D721Med (cell line): ENCODE measurements around the gene LGALS13.
"Not testable (repeated sequence)": the region's sequence is repeated elsewhere in the genome, so short reads cannot be mapped to it uniquely, and the experiment has no call there.

ENCODE experiments used
- DNase-seq: peaks from one replicate; pipeline ENCODE4 v3.0.0; 2011; ENCODE audit warnings: low spot score; ENCODE audit not compliant: insufficient read length
- FAIRE-seq: peaks from 2 replicates; lab custom pipeline; 2011; peaks lifted over from hg19 to GRCh38; lab: Jason Lieb, UNC
- CTCF ChIP-seq: IDR thresholded peaks from 2 replicates; pipeline ENCODE4 v1.5.1; 2012; ENCODE audit warnings: mild to moderate bottlenecking, control low read depth; ENCODE audit not compliant: insufficient read depth; ENCODE audit errors: missing control alignments

Gene LGALS13

DNA sequence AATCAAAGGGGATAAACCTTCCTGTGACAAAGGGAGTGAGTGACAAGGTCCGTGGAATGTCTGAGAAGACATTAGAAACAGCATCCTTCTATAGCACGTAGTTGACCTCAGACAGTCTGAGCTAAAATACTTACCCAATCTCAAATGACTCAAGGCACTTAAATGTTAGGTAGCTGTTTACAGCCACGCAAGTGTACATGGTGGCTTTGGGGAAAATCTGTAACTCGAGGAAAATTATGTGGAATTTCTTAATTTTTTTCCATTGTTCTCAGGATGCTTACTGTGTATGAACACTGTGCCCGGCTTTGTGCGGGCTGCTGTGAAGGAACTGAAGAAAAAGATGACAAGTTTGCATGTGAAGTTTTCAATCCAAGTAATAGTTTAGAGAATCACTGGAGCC, 5.2 kb downstream of the LGALS13 start:
- DNase-seq (no peak), FAIRE-seq (no peak)
- no peak for TF ChIP-seq CTCF

DNA sequence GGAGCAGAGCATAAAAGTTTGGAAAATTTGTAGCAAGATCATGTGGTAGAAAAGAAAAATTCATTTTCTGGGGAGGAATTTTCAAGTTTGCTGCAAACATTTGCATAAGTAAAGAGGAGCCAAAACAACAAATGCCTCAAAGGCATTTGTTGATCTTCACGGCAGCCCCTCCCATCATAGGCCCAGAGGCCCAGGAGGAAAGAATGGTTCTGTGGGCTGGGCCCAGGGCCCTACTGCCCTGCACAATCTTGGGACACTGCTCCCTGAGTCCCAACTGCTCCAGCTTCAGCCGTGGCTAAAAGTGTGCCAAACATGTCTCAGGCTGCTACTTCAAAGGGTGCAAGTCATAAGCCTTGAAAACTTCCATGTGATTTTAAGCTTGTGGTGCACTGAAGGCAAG, 11.3 kb downstream of the LGALS13 start:
- FAIRE-seq (no peak), DNase-seq (no peak)
- no peak for TF ChIP-seq CTCF

GRCh38 chr19:39617745-39618144, 15.4 kb downstream of the LGALS13 start:
- TF ChIP-seq CTCF = no peak
- FAIRE-seq (no peak), DNase-seq (no peak)

- FAIRE-seq (no peak), DNase-seq (no peak)
- TF ChIP-seq CTCF = no peak
Measured at GRCh38 chr19:39623946-39624345, 21.6 kb downstream of the LGALS13 start.

DNA sequence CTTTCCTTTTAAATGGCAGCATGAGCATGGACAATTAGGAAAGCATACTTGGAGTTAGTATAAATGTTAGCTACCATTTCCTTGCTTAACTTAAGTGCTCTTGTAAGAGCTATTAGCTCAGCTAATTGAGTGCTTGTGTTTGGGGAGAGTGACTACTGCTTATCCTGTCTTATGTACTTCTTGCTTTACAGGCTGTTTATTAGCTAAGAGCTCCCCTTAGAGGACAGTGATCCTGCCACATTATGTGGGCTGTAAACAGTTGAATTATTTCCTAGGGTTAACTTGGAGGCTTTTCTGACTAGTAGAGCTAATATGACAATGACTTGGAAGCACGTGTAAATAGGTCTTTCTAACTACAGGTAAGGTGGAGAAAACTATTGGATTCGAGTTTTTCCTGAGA, 25.3 kb downstream of the LGALS13 start:
- DNase-seq, FAIRE-seq: not testable (repeated sequence)

GRCh38 chr19:39631178-39631577, 28.9 kb downstream of the LGALS13 start:
- TF ChIP-seq CTCF = no peak
- FAIRE-seq (no peak), DNase-seq (no peak)

- DNase-seq = no peak
- no peak for FAIRE-seq
- no peak for TF ChIP-seq CTCF
Measured at GRCh38 chr19:39631626-39632025, 29.3 kb downstream of the LGALS13 start.

DNA sequence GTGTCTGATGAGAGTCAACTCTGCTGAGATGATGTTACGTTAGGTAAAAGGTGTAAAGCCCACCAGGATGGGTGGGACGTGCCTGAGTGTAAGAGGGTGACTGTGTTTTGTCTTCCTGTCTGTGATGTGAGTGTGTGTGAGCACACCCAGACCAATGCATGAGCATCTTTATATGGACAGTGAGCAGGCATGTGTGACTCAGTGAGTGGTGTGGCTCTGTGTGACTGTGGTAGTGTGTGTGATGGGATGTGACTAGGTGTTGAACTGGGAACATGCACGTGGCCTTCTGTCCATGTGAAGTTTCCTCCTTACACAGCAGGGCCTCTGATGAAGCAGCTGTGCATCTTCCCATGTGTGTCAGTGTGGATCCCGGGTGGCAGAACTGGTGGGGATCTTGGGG, 35.6 kb downstream of the LGALS13 start:
- TF ChIP-seq CTCF = no peak
- no peak for DNase-seq
- FAIRE-seq = no peak
